Measurements from ENCODE around the gene EDC3.

EDC3 gene

GRCh38 chr15:74613089-74613952, 82.5 kb downstream of the EDC3 start:
- Histone ChIP-seq H3K27me3 (replicated peaks; ENCODE audit: control insufficient read depth, insufficient read depth, low read length, poor library complexity, severe bottlenecking) (no peaks in the 10 kb centered on the region), H3K36me3 (ENCODE audit: control insufficient read depth, insufficient read depth, low read length) (no peaks in the 10 kb centered on the region), H3K4me3 (ENCODE audit: insufficient read depth, low read depth, low read length, poor library complexity, severe bottlenecking) (no peak overlapping the region), H3K4me1 (ENCODE audit: control insufficient read depth, insufficient read depth, low read length, poor library complexity, severe bottlenecking) (peaks cover 13% of the 10 kb centered on the region), H3K9me3 (ENCODE audit: control insufficient read depth, low read length) (no peaks in the 10 kb centered on the region), H3K27ac (ENCODE audit: insufficient read depth, low read length, poor library complexity, severe bottlenecking) (no peak overlapping the region)
- DNase-seq = no peak

GRCh38 chr15:74612677-74613076, 83.1 kb downstream of the EDC3 start:
- no peaks in the 10 kb centered on the region for H3K27me3 ChIP-seq (replicated peaks; ENCODE audit: control insufficient read depth, insufficient read depth, low read length, poor library complexity, severe bottlenecking)
- no peak for DNase-seq
- peaks cover 13% of the 10 kb centered on the region for H3K4me1 ChIP-seq (ENCODE audit: control insufficient read depth, insufficient read depth, low read length, poor library complexity, severe bottlenecking)

GRCh38 chr15:74611834-74612233, 84.0 kb downstream of the EDC3 start:
- peaks cover 9% of the 10 kb centered on the region for H3K4me1 ChIP-seq (ENCODE audit: control insufficient read depth, insufficient read depth, low read length, poor library complexity, severe bottlenecking)
- H3K27ac ChIP-seq (ENCODE audit: insufficient read depth, low read length, poor library complexity, severe bottlenecking) = no peak overlapping the region
- DNase-seq = no peak
- no peaks in the 10 kb centered on the region for H3K36me3 ChIP-seq (ENCODE audit: control insufficient read depth, insufficient read depth, low read length)
- H3K27me3 ChIP-seq (replicated peaks; ENCODE audit: control insufficient read depth, insufficient read depth, low read length, poor library complexity, severe bottlenecking) = no peaks in the 10 kb centered on the region
- no peaks in the 10 kb centered on the region for H3K9me3 ChIP-seq (ENCODE audit: control insufficient read depth, low read length)
- H3K4me3 ChIP-seq (ENCODE audit: insufficient read depth, low read depth, low read length, poor library complexity, severe bottlenecking) = no peak overlapping the region

More at GRCh38 chr15:74612677-74613076, 83.1 kb downstream of the EDC3 start:
- H3K27ac ChIP-seq (ENCODE audit: insufficient read depth, low read length, poor library complexity, severe bottlenecking) = no peak overlapping the region
- H3K4me3 ChIP-seq (ENCODE audit: insufficient read depth, low read depth, low read length, poor library complexity, severe bottlenecking) = no peak overlapping the region
- H3K9me3 ChIP-seq (ENCODE audit: control insufficient read depth, low read length) = no peaks in the 10 kb centered on the region
- no peaks in the 10 kb centered on the region for H3K36me3 ChIP-seq (ENCODE audit: control insufficient read depth, insufficient read depth, low read length)

GRCh38 chr15:74611341-74611740, 84.5 kb downstream of the EDC3 start:
- Histone ChIP-seq H3K4me3 (ENCODE audit: insufficient read depth, low read depth, low read length, poor library complexity, severe bottlenecking) (no peak overlapping the region), H3K27me3 (replicated peaks; ENCODE audit: control insufficient read depth, insufficient read depth, low read length, poor library complexity, severe bottlenecking) (no peaks in the 10 kb centered on the region), H3K36me3 (ENCODE audit: control insufficient read depth, insufficient read depth, low read length) (no peaks in the 10 kb centered on the region), H3K9me3 (ENCODE audit: control insufficient read depth, low read length) (no peaks in the 10 kb centered on the region), H3K4me1 (ENCODE audit: control insufficient read depth, insufficient read depth, low read length, poor library complexity, severe bottlenecking) (peaks cover 5% of the 10 kb centered on the region), H3K27ac (ENCODE audit: insufficient read depth, low read length, poor library complexity, severe bottlenecking) (no peak overlapping the region)
- no peak for DNase-seq

- no peak for DNase-seq
- Histone ChIP-seq H3K9me3 (ENCODE audit: control insufficient read depth, low read length) (no peaks in the 10 kb centered on the region), H3K27ac (ENCODE audit: insufficient read depth, low read length, poor library complexity, severe bottlenecking) (no peak overlapping the region), H3K27me3 (replicated peaks; ENCODE audit: control insufficient read depth, insufficient read depth, low read length, poor library complexity, severe bottlenecking) (no peaks in the 10 kb centered on the region), H3K36me3 (ENCODE audit: control insufficient read depth, insufficient read depth, low read length) (no peaks in the 10 kb centered on the region), H3K4me1 (ENCODE audit: control insufficient read depth, insufficient read depth, low read length, poor library complexity, severe bottlenecking) (peaks cover 5% of the 10 kb centered on the region), H3K4me3 (ENCODE audit: insufficient read depth, low read depth, low read length, poor library complexity, severe bottlenecking) (no peak overlapping the region)
These were observed 85.4 kb downstream of the EDC3 start for GRCh38 chr15:74610302-74610951.

- no peaks in the 10 kb centered on the region for H3K9me3 ChIP-seq (ENCODE audit: control insufficient read depth, low read length)
- H3K36me3 ChIP-seq (ENCODE audit: control insufficient read depth, insufficient read depth, low read length) = no peaks in the 10 kb centered on the region
- no peak overlapping the region for H3K4me3 ChIP-seq (ENCODE audit: insufficient read depth, low read depth, low read length, poor library complexity, severe bottlenecking)
- H3K27me3 ChIP-seq (replicated peaks; ENCODE audit: control insufficient read depth, insufficient read depth, low read length, poor library complexity, severe bottlenecking) = no peaks in the 10 kb centered on the region
- H3K4me1 ChIP-seq (ENCODE audit: control insufficient read depth, insufficient read depth, low read length, poor library complexity, severe bottlenecking) = peaks cover 2% of the 10 kb centered on the region
- no peak overlapping the region for H3K27ac ChIP-seq (ENCODE audit: insufficient read depth, low read length, poor library complexity, severe bottlenecking)
- DNase-seq = no peak
These were observed 85.9 kb downstream of the EDC3 start for GRCh38 chr15:74609938-74610301.

- Histone ChIP-seq H3K9me3 (ENCODE audit: control insufficient read depth, low read length) (no peaks in the 10 kb centered on the region), H3K27ac (ENCODE audit: insufficient read depth, low read length, poor library complexity, severe bottlenecking) (no peak overlapping the region), H3K36me3 (ENCODE audit: control insufficient read depth, insufficient read depth, low read length) (no peaks in the 10 kb centered on the region), H3K27me3 (replicated peaks; ENCODE audit: control insufficient read depth, insufficient read depth, low read length, poor library complexity, severe bottlenecking) (no peaks in the 10 kb centered on the region), H3K4me3 (ENCODE audit: insufficient read depth, low read depth, low read length, poor library complexity, severe bottlenecking) (no peak overlapping the region), H3K4me1 (ENCODE audit: control insufficient read depth, insufficient read depth, low read length, poor library complexity, severe bottlenecking) (no peaks in the 10 kb centered on the region)
- no peak for DNase-seq
These were observed 87.0 kb downstream of the EDC3 start for GRCh38 chr15:74608786-74609185.

- H3K27ac ChIP-seq (ENCODE audit: insufficient read depth, low read length, poor library complexity, severe bottlenecking) = no peak overlapping the region
- no peaks in the 10 kb centered on the region for H3K9me3 ChIP-seq (ENCODE audit: control insufficient read depth, low read length)
- no peak overlapping the region for H3K4me3 ChIP-seq (ENCODE audit: insufficient read depth, low read depth, low read length, poor library complexity, severe bottlenecking)
- no peaks in the 10 kb centered on the region for H3K27me3 ChIP-seq (replicated peaks; ENCODE audit: control insufficient read depth, insufficient read depth, low read length, poor library complexity, severe bottlenecking)
- H3K4me1 ChIP-seq (ENCODE audit: control insufficient read depth, insufficient read depth, low read length, poor library complexity, severe bottlenecking) = no peaks in the 10 kb centered on the region
- H3K36me3 ChIP-seq (ENCODE audit: control insufficient read depth, insufficient read depth, low read length) = no peaks in the 10 kb centered on the region
- DNase-seq = no peak
These were observed 90.1 kb downstream of the EDC3 start for GRCh38 chr15:74605795-74606150.

GRCh38 chr15:74604983-74605794, 90.6 kb downstream of the EDC3 start:
- H3K9me3 ChIP-seq (ENCODE audit: control insufficient read depth, low read length) = no peaks in the 10 kb centered on the region
- H3K36me3 ChIP-seq (ENCODE audit: control insufficient read depth, insufficient read depth, low read length) = no peaks in the 10 kb centered on the region
- no peaks in the 10 kb centered on the region for H3K4me1 ChIP-seq (ENCODE audit: control insufficient read depth, insufficient read depth, low read length, poor library complexity, severe bottlenecking)
- H3K4me3 ChIP-seq (ENCODE audit: insufficient read depth, low read depth, low read length, poor library complexity, severe bottlenecking) = no peak overlapping the region
- no peaks in the 10 kb centered on the region for H3K27me3 ChIP-seq (replicated peaks; ENCODE audit: control insufficient read depth, insufficient read depth, low read length, poor library complexity, severe bottlenecking)
- no peak for DNase-seq
- H3K27ac ChIP-seq (ENCODE audit: insufficient read depth, low read length, poor library complexity, severe bottlenecking) = no peak overlapping the region
